Adipocyte (in vitro differentiated cells): Measurements from ENCODE around the gene HYI.
"Not testable (repeated sequence)": the region's sequence is repeated elsewhere in the genome, so short reads cannot be mapped to it uniquely, and the experiment has no call there.

Source experiments
- DNase-seq: peaks from one replicate; pipeline ENCODE4 v3.0.0-alpha.2; 2015; ENCODE audit warnings: low read depth
- H3K27me3 ChIP-seq: replicated peaks from 2 replicates; pipeline ENCODE4 v1.7.0; 2013; ENCODE audit warnings: mild to moderate bottlenecking, low read length, moderate library complexity; ENCODE audit not compliant: control insufficient read depth, insufficient read depth
- H3K36me3 ChIP-seq: 2 replicates; pipeline ENCODE4 v1.7.0; 2013; ENCODE audit warnings: low read length, mild to moderate bottlenecking, moderate library complexity; ENCODE audit not compliant: control insufficient read depth, insufficient read depth, severe bottlenecking
- H3K4me1 ChIP-seq: 2 replicates; pipeline ENCODE4 v1.7.0; 2013; ENCODE audit warnings: mild to moderate bottlenecking, low read length, moderate library complexity; ENCODE audit not compliant: control insufficient read depth, insufficient read depth
- H3K4me3 ChIP-seq: 2 replicates; pipeline ENCODE4 v1.7.0; 2013; ENCODE audit warnings: mild to moderate bottlenecking, low read length, moderate library complexity
- H3K9ac ChIP-seq: 2 replicates; pipeline ENCODE4 v1.7.0; 2013; ENCODE audit warnings: mild to moderate bottlenecking, low read length, moderate library complexity
- H3K9me3 ChIP-seq: 2 replicates; pipeline ENCODE4 v1.7.0; 2013; ENCODE audit warnings: mild to moderate bottlenecking, low read length, moderate library complexity; ENCODE audit not compliant: control insufficient read depth

HYI gene

GRCh38 chr1:43479414-43479813 is 25.7 kb upstream of the HYI start:
- DNase-seq = no peak
- no peak overlapping the region for H3K4me3 ChIP-seq
- no peaks in the 10 kb centered on the region for H3K36me3 ChIP-seq
- no peaks in the 10 kb centered on the region for H3K9me3 ChIP-seq
- no peaks in the 10 kb centered on the region for H3K4me1 ChIP-seq
- no peaks in the 10 kb centered on the region for H3K27me3 ChIP-seq
- no peak overlapping the region for H3K9ac ChIP-seq

- no peak overlapping the region for H3K4me3 ChIP-seq
- DNase-seq = no peak
- H3K9ac ChIP-seq = no peak overlapping the region
- H3K27me3 ChIP-seq = no peaks in the 10 kb centered on the region
- H3K4me1 ChIP-seq = peaks cover 6% of the 10 kb centered on the region
- no peaks in the 10 kb centered on the region for H3K36me3 ChIP-seq
- no peaks in the 10 kb centered on the region for H3K9me3 ChIP-seq
Measured at GRCh38 chr1:43477716-43478115, 24.0 kb upstream of the HYI start.

- H3K36me3 ChIP-seq, H3K4me3 ChIP-seq, H3K27me3 ChIP-seq, H3K9ac ChIP-seq, H3K9me3 ChIP-seq, DNase-seq: not testable (repeated sequence)
- H3K4me1 ChIP-seq = peaks cover 15% of the 10 kb centered on the region
Measured at GRCh38 chr1:43475611-43476401, 22.1 kb upstream of the HYI start.

GRCh38 chr1:43473463-43473862 is 19.7 kb upstream of the HYI start:
- H3K4me1 ChIP-seq = peaks cover 35% of the 10 kb centered on the region

GRCh38 chr1:43472463-43473151 is 18.9 kb upstream of the HYI start:
- H3K9ac ChIP-seq, H3K9me3 ChIP-seq, H3K27me3 ChIP-seq, H3K36me3 ChIP-seq, H3K4me3 ChIP-seq: not testable (repeated sequence)
- H3K4me1 ChIP-seq = peaks cover 39% of the 10 kb centered on the region
- DNase-seq = peak; percentile 82

More at GRCh38 chr1:43473463-43473862, 19.7 kb upstream of the HYI start:
- Histone ChIP-seq H3K9ac (no peak overlapping the region), H3K36me3 (no peaks in the 10 kb centered on the region), H3K27me3 (no peaks in the 10 kb centered on the region), H3K9me3 (no peaks in the 10 kb centered on the region), H3K4me3 (no peak overlapping the region)
- no peak for DNase-seq

GRCh38 chr1:43472087-43472462 is 18.3 kb upstream of the HYI start:
- Histone ChIP-seq H3K4me3 (no peak overlapping the region), H3K4me1 (peaks cover 39% of the 10 kb centered on the region), H3K27me3 (no peaks in the 10 kb centered on the region), H3K9me3 (no peaks in the 10 kb centered on the region), H3K9ac (no peak overlapping the region), H3K36me3 (no peaks in the 10 kb centered on the region)
- no peak for DNase-seq

GRCh38 chr1:43469932-43470331 is 16.2 kb upstream of the HYI start:
- Histone ChIP-seq H3K27me3 (no peaks in the 10 kb centered on the region), H3K4me1 (peaks cover 47% of the 10 kb centered on the region), H3K9me3 (no peaks in the 10 kb centered on the region), H3K4me3 (no peak overlapping the region), H3K9ac (no peak overlapping the region), H3K36me3 (no peaks in the 10 kb centered on the region)
- no peak for DNase-seq

GRCh38 chr1:43468414-43468813 is 14.7 kb upstream of the HYI start:
- H3K9me3 ChIP-seq = no peaks in the 10 kb centered on the region
- H3K9ac ChIP-seq = no peak overlapping the region
- H3K36me3 ChIP-seq = no peaks in the 10 kb centered on the region
- H3K4me1 ChIP-seq = peaks cover 49% of the 10 kb centered on the region
- no peak overlapping the region for H3K4me3 ChIP-seq
- H3K27me3 ChIP-seq = no peaks in the 10 kb centered on the region
- DNase-seq = no peak

GRCh38 chr1:43466403-43466802 is 12.7 kb upstream of the HYI start:
- H3K9ac ChIP-seq = no peak overlapping the region

GRCh38 chr1:43465505-43466067 is 11.9 kb upstream of the HYI start:
- no peak for DNase-seq
- no peaks in the 10 kb centered on the region for H3K27me3 ChIP-seq
- peaks cover 34% of the 10 kb centered on the region for H3K4me1 ChIP-seq
- H3K9me3 ChIP-seq = no peaks in the 10 kb centered on the region
- no peaks in the 10 kb centered on the region for H3K36me3 ChIP-seq
- no peak overlapping the region for H3K4me3 ChIP-seq
- H3K9ac ChIP-seq = no peak overlapping the region

More at GRCh38 chr1:43466403-43466802, 12.7 kb upstream of the HYI start:
- no peaks in the 10 kb centered on the region for H3K27me3 ChIP-seq
- no peaks in the 10 kb centered on the region for H3K9me3 ChIP-seq
- peaks cover 34% of the 10 kb centered on the region for H3K4me1 ChIP-seq
- DNase-seq = no peak
- no peak overlapping the region for H3K4me3 ChIP-seq
- no peaks in the 10 kb centered on the region for H3K36me3 ChIP-seq

- no peak overlapping the region for H3K4me3 ChIP-seq
- no peaks in the 10 kb centered on the region for H3K27me3 ChIP-seq
- H3K9me3 ChIP-seq = no peaks in the 10 kb centered on the region
- DNase-seq = no peak
- no peak overlapping the region for H3K9ac ChIP-seq
- H3K4me1 ChIP-seq = peaks cover 27% of the 10 kb centered on the region
- H3K36me3 ChIP-seq = no peaks in the 10 kb centered on the region
Measured at GRCh38 chr1:43464681-43465504, 11.2 kb upstream of the HYI start.
